CD4-positive, alpha-beta T cell (primary cell): ENCODE data around the gene PPP2R2B. TPM values are rescaled to one million over a fixed set of nuclear protein-coding genes. Genes with fewer than 3 reads are reported as not detected.

ENCODE experiments used
- ATAC-seq: fragments of 200-7000 bp; cut with Tn5 transposase; one replicate; pipeline ENCODE4 v1.10.0; 2022; ENCODE audit warnings: mild to moderate bottlenecking; ENCODE audit not compliant: poor library complexity
- CTCF ChIA-PET: fragments of 350-600 bp; sonication (Branson Sonifier 250); formaldehyde crosslinking; loops from one replicate; lab custom pipeline; 2021; ENCODE audit warnings: antibody characterized with exemption, inconsistent platforms; lab: Charles Lee
- POLR2A ChIA-PET: fragments of 350-600 bp; sonication (Branson Sonifier 250); formaldehyde crosslinking; loops from one replicate; lab custom pipeline; 2021; ENCODE audit warnings: antibody characterized with exemption, inconsistent platforms; lab: Charles Lee
- DNase-seq, 14 experiments: peaks; one replicate each; pipeline ENCODE4 v3.0.0-alpha.2; 2013 to 2020; ENCODE audit warnings: mixed read lengths in 2 of 14
- H3K27ac ChIP-seq, 2 donors: one replicate each; pipeline versions ENCODE4 v1.5.1 to v1.7.0; 2013; ENCODE audit warnings: low read length in 2 of 2, low read depth in 1 of 2, mild to moderate bottlenecking in 1 of 2
- H3K27me3 ChIP-seq, 2 experiments: 1 replicate in 1 of 2; 2 replicates in 1 of 2; pipeline versions ENCODE4 v1.6.1 to v1.7.0; 2013; ENCODE audit warnings: low read length in 2 of 2, control low read depth in 1 of 2, mild to moderate bottlenecking in 1 of 2, moderate library complexity in 1 of 2; ENCODE audit not compliant: insufficient read depth in 2 of 2, control insufficient read depth in 1 of 2
- H3K36me3 ChIP-seq: one replicate; pipeline ENCODE4 v1.6.1; 2013; ENCODE audit warnings: low read length, control low read depth; ENCODE audit not compliant: insufficient read depth
- H3K4me1 ChIP-seq: one replicate; pipeline ENCODE4 v1.6.1; 2013; ENCODE audit warnings: low read length, control low read depth; ENCODE audit not compliant: insufficient read depth
- H3K4me3 ChIP-seq: one replicate; pipeline ENCODE4 v1.5.1; 2013; ENCODE audit warnings: mild to moderate bottlenecking, low read length, moderate library complexity
- H3K9me3 ChIP-seq, 2 experiments: 1 replicate in 1 of 2; 2 replicates in 1 of 2; pipeline versions ENCODE4 v1.6.1 to v1.7.0; 2013; ENCODE audit warnings: low read length in 2 of 2, mild to moderate bottlenecking in 2 of 2, control low read depth in 1 of 2, moderate library complexity in 1 of 2; ENCODE audit not compliant: control insufficient read depth in 1 of 2, insufficient read depth in 1 of 2
- H3K27ac Mint-ChIP-seq: one replicate; pipeline ENCODE4 v1.8.0; 2020; ENCODE audit warnings: mixed read lengths
- H3K27me3 Mint-ChIP-seq: one replicate; pipeline ENCODE4 v1.8.0; 2021; ENCODE audit warnings: mixed read lengths
- H3K36me3 Mint-ChIP-seq: one replicate; pipeline ENCODE4 v1.8.0; 2021; ENCODE audit warnings: low read depth, mixed read lengths
- H3K4me1 Mint-ChIP-seq: one replicate; pipeline ENCODE4 v1.8.0; 2021; ENCODE audit warnings: low read depth, mixed read lengths
- H3K4me3 Mint-ChIP-seq: one replicate; pipeline ENCODE4 v1.8.0; 2020; ENCODE audit warnings: mild to moderate bottlenecking, mixed read lengths
- H3K9me3 Mint-ChIP-seq: one replicate; pipeline ENCODE4 v1.8.0; 2020; ENCODE audit warnings: mixed read lengths
- intact Hi-C, 2 experiments: fragments of 100-400 bp; cut with DNase I in 1 of 2; cut with micrococcal nuclease in 1 of 2; formaldehyde crosslinking; loops; one replicate each; pipeline versions ENCODE4 v1.15.1 to v1.9.0; 2023 to 2025; cut with DNase I, micrococcal nuclease
- total RNA-seq, 174 experiments: library from RNA in 2 of 174; stranded (reverse) in 2 of 174; gene quantifications; one replicate each; pipeline ENCODE4 v1.2.3 and lab custom pipeline; 2021 to 2026
- TF ChIP-seq, protein P1 (sequence below): fragments of 200-600 bp; IDR thresholded peaks from one replicate; pipeline ENCODE4 v1.8.0; 2022; ENCODE audit warnings: antibody characterized with exemption, mild to moderate bottlenecking

PPP2R2B gene
- total RNA-seq, 2 experiments from 2014 or later: 4.1 to 4.2 TPM

DNA sequence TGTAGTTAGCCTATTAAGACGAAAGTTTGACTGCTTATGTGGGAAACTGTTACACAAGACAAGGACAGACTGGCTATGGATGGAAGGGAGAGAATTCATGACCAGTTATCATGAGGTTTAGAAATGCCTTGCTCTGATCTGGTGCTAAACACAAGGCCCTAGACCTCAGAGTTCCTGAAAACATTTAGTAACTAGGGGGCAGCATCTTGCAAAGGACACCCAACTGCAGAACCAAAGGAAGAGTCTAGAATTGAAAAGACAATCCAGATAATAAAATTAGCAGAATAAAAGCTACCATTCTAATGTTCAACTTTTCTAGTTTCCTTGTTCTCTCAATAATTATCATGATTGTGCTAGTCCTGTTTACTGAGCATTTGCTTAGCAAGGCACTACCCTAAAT is 232.1 kb downstream of the PPP2R2B start:
- CTCF ChIA-PET: no interaction called here
- no peak overlapping the region for H3K4me3 Mint-ChIP-seq
- Histone ChIP-seq H3K27me3 (no peaks in the 10 kb centered on the region), H3K4me3 (no peak overlapping the region), H3K9me3 (no peaks in the 10 kb centered on the region), H3K4me1 (no peaks in the 10 kb centered on the region), H3K36me3 (no peaks in the 10 kb centered on the region), H3K27ac (no peak overlapping the region)
- intact Hi-C loops: no loop called here
- no peaks in the 10 kb centered on the region for H3K9me3 Mint-ChIP-seq
- H3K4me1 Mint-ChIP-seq: no peaks in the 10 kb centered on the region
- DNase-seq (no peak), ATAC-seq (no peak)
- H3K36me3 Mint-ChIP-seq: no peaks in the 10 kb centered on the region
- H3K27ac Mint-ChIP-seq: no peak overlapping the region
- POLR2A ChIA-PET: no interaction called here
- TF ChIP-seq, protein P1, sequence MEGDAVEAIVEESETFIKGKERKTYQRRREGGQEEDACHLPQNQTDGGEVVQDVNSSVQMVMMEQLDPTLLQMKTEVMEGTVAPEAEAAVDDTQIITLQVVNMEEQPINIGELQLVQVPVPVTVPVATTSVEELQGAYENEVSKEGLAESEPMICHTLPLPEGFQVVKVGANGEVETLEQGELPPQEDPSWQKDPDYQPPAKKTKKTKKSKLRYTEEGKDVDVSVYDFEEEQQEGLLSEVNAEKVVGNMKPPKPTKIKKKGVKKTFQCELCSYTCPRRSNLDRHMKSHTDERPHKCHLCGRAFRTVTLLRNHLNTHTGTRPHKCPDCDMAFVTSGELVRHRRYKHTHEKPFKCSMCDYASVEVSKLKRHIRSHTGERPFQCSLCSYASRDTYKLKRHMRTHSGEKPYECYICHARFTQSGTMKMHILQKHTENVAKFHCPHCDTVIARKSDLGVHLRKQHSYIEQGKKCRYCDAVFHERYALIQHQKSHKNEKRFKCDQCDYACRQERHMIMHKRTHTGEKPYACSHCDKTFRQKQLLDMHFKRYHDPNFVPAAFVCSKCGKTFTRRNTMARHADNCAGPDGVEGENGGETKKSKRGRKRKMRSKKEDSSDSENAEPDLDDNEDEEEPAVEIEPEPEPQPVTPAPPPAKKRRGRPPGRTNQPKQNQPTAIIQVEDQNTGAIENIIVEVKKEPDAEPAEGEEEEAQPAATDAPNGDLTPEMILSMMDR: no peak
- H3K27me3 Mint-ChIP-seq: no peaks in the 10 kb centered on the region

DNA sequence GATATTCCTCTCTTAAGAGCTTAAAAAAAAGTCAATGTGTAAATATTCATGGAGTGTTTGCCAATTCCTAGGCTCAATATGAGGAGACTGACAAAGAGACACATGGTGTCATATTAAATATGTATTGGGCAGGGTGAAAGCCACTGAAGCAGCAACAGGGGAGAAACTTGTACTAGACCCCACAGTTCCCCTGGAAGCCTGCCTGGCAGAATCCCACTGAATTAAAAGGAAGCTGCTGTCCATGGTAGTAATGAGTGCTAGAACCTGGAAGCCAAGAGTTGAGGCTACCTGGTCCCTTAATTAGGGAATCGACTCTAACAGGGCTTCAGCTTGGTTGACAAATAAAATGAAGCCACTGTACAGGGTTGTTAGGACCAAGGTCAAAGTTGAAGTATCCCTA is 233.2 kb downstream of the PPP2R2B start:
- no peaks in the 10 kb centered on the region for H3K27me3 ChIP-seq
- H3K9me3 ChIP-seq: no peaks in the 10 kb centered on the region
- no peak overlapping the region for H3K4me3 ChIP-seq
- Mint-ChIP-seq H3K9me3 (no peaks in the 10 kb centered on the region), H3K27me3 (no peaks in the 10 kb centered on the region), H3K4me3 (no peak overlapping the region), H3K27ac (no peak overlapping the region), H3K36me3 (no peaks in the 10 kb centered on the region), H3K4me1 (no peaks in the 10 kb centered on the region)
- DNase-seq (no peak), ATAC-seq (no peak)
- ChIA-PET POLR2A (no interaction called here), CTCF (no interaction called here)
- H3K36me3 ChIP-seq: peaks cover under 1% of the 10 kb centered on the region
- no peak overlapping the region for H3K27ac ChIP-seq
- TF ChIP-seq, protein P1: no peak
- intact Hi-C loops: no loop called here
- no peaks in the 10 kb centered on the region for H3K4me1 ChIP-seq

DNA sequence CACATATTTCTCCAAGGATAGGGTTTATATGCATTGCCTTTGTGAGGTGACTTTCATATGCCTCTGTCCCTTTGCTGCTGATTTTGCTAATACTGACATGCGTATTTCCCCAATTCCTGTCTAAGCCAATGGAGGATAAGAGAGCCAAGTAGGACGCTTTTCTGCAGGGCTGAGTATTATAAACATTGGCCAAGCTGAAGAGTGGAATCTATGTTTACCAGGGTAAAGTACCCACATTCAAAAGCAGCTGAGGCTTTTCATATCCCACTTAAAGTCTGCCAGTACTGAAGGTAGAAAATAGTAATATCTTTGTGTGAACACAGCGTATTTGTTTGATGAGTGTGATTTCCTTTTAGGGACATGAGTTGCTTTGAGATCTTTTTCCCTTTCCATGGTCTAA is 233.7 kb downstream of the PPP2R2B start:
- no peaks in the 10 kb centered on the region for H3K9me3 Mint-ChIP-seq
- Histone ChIP-seq H3K9me3 (no peaks in the 10 kb centered on the region), H3K27me3 (no peaks in the 10 kb centered on the region), H3K36me3 (peaks cover 2% of the 10 kb centered on the region), H3K4me3 (no peak overlapping the region), H3K27ac (no peak overlapping the region), H3K4me1 (no peaks in the 10 kb centered on the region)
- H3K4me1 Mint-ChIP-seq: no peaks in the 10 kb centered on the region
- H3K27me3 Mint-ChIP-seq: no peaks in the 10 kb centered on the region
- no peak overlapping the region for H3K4me3 Mint-ChIP-seq
- no peaks in the 10 kb centered on the region for H3K36me3 Mint-ChIP-seq
- no peak for ATAC-seq
- intact Hi-C loops: no loop called here
- TF ChIP-seq, protein P1: no peak
- no peak overlapping the region for H3K27ac Mint-ChIP-seq
- CTCF ChIA-PET: no interaction called here
- POLR2A ChIA-PET: no interaction called here
- DNase-seq: no peak
